HTERT RPE-1 (cell line): ENCODE results near the gene KRT85.
"Not testable (repeated sequence)": the region's sequence is repeated elsewhere in the genome, so short reads cannot be mapped to it uniquely, and the experiment has no call there.

Experiments used
- in situ Hi-C: fragments of 300-500 bp; cut with MboI; formaldehyde crosslinking; loops from 4 replicates; pipeline ENCODE4 v1.14.3; 2020; ENCODE audit warnings: low sequenced_read_pairs

KRT85 gene

GRCh38 chr12:52366738-52367485 is at the start of gene KRT85:
TSS of gene KRT85 (minus strand) at chr12:52367481. CDS start at chr12:52367405, 76 bp downstream.
- in situ Hi-C loops = no loop called here

GRCh38 chr12:52416795-52417194 is 49.5 kb upstream of the KRT85 start:
- in situ Hi-C loops = no loop called here

- in situ Hi-C loops = no loop called here
Measured at GRCh38 chr12:52415870-52416750, 48.8 kb upstream of the KRT85 start.

- in situ Hi-C loops = no loop called here
Measured at GRCh38 chr12:52414936-52415335, 47.7 kb upstream of the KRT85 start.

GRCh38 chr12:52413782-52414345 is 46.6 kb upstream of the KRT85 start:
- in situ Hi-C loops = no loop called here

- in situ Hi-C loops = no loop called here
Measured at GRCh38 chr12:52413202-52413601, 45.9 kb upstream of the KRT85 start.

- in situ Hi-C loops = no loop called here
Measured at GRCh38 chr12:52411815-52412214, 44.5 kb upstream of the KRT85 start.

- in situ Hi-C loops = not testable (repeated sequence)
Measured at GRCh38 chr12:52410589-52411248, 43.4 kb upstream of the KRT85 start.

GRCh38 chr12:52407918-52408317 is 40.6 kb upstream of the KRT85 start:
- in situ Hi-C loops = no loop called here

GRCh38 chr12:52405922-52406385 is 38.7 kb upstream of the KRT85 start, which contains the start of gene KRT82:
TSS of gene KRT82 (minus strand) at chr12:52406335. CDS start at chr12:52406277, 58 bp downstream.
- in situ Hi-C loops = no loop called here

GRCh38 chr12:52404951-52405350 is 37.7 kb upstream of the KRT85 start:
- in situ Hi-C loops = no loop called here

- in situ Hi-C loops = no loop called here
Measured at GRCh38 chr12:52403561-52403960, 36.3 kb upstream of the KRT85 start.

GRCh38 chr12:52402873-52403540 is 35.7 kb upstream of the KRT85 start:
- in situ Hi-C loops = no loop called here

GRCh38 chr12:52402377-52402776 is 35.1 kb upstream of the KRT85 start:
- in situ Hi-C loops = no loop called here

GRCh38 chr12:52401926-52402325 is 34.6 kb upstream of the KRT85 start:
- in situ Hi-C loops = no loop called here

GRCh38 chr12:52401526-52401925 is 34.2 kb upstream of the KRT85 start:
- in situ Hi-C loops = no loop called here

- in situ Hi-C loops = no loop called here
Measured at GRCh38 chr12:52400906-52401305, 33.6 kb upstream of the KRT85 start.

GRCh38 chr12:52399756-52400155 is 32.5 kb upstream of the KRT85 start:
- in situ Hi-C loops = no loop called here

GRCh38 chr12:52398176-52398575 is 30.9 kb upstream of the KRT85 start:
- in situ Hi-C loops = no loop called here

GRCh38 chr12:52396656-52397055 is 29.4 kb upstream of the KRT85 start:
- in situ Hi-C loops = no loop called here
